Endometrium (tissue), 2 donors: ENCODE measurements around the gene NSUN7.
"Not testable (repeated sequence)": the region's sequence is repeated elsewhere in the genome, so short reads cannot be mapped to it uniquely, and the experiment has no call there.

Source experiments
- FAIRE-seq: peaks from 2 replicates; lab custom pipeline; 2012; peaks lifted over from hg19 to GRCh38; lab: Jason Lieb, UNC
- donor health status: control.
- donor health status: control.

Gene NSUN7

GRCh38 chr4:40749717-40750460 lies at the start of gene NSUN7:
NSUN7 (plus strand) TSS chr4:40749955; CDS start chr4:40750694, 739 bp downstream.
- no peak for FAIRE-seq

- FAIRE-seq, result no peak
Observed at GRCh38 chr4:40702137-40702799, 47.5 kb upstream of the NSUN7 start.

- no peak for FAIRE-seq
Observed at GRCh38 chr4:40702800-40703151, 47.0 kb upstream of the NSUN7 start.

GRCh38 chr4:40704073-40704472 lies 45.7 kb upstream of the NSUN7 start:
- FAIRE-seq, result no peak

GRCh38 chr4:40710484-40711254 lies 39.1 kb upstream of the NSUN7 start:
- FAIRE-seq, result no peak

GRCh38 chr4:40713001-40713400 lies 36.8 kb upstream of the NSUN7 start:
- FAIRE-seq, result not testable (repeated sequence)

GRCh38 chr4:40713798-40714197 lies 36.0 kb upstream of the NSUN7 start:
- no peak for FAIRE-seq

GRCh38 chr4:40718586-40718985 lies 31.2 kb upstream of the NSUN7 start:
- FAIRE-seq, result no peak

- no peak for FAIRE-seq
Observed at GRCh38 chr4:40719008-40719623, 30.6 kb upstream of the NSUN7 start.

- no peak for FAIRE-seq
Observed at GRCh38 chr4:40720351-40720750, 29.4 kb upstream of the NSUN7 start.

GRCh38 chr4:40720916-40721315 lies 28.8 kb upstream of the NSUN7 start:
- FAIRE-seq, result no peak

GRCh38 chr4:40721730-40722171 lies 28.0 kb upstream of the NSUN7 start:
- no peak for FAIRE-seq

- FAIRE-seq, result no peak
Observed at GRCh38 chr4:40722576-40723161, 27.1 kb upstream of the NSUN7 start.

GRCh38 chr4:40723728-40724127 lies 26.0 kb upstream of the NSUN7 start:
- FAIRE-seq, result no peak

- FAIRE-seq, result no peak
Observed at GRCh38 chr4:40728333-40728732, 21.4 kb upstream of the NSUN7 start.

- no peak for FAIRE-seq
Observed at GRCh38 chr4:40729555-40729954, 20.2 kb upstream of the NSUN7 start.

- FAIRE-seq, result no peak
Observed at GRCh38 chr4:40730091-40730679, 19.6 kb upstream of the NSUN7 start.

- no peak for FAIRE-seq
Observed at GRCh38 chr4:40731361-40731760, 18.4 kb upstream of the NSUN7 start.

- no peak for FAIRE-seq
Observed at GRCh38 chr4:40731792-40732245, 17.9 kb upstream of the NSUN7 start.

- FAIRE-seq, result no peak
Observed at GRCh38 chr4:40733752-40734151, 16.0 kb upstream of the NSUN7 start.

- FAIRE-seq, result no peak
Observed at GRCh38 chr4:40734497-40734896, 15.3 kb upstream of the NSUN7 start.

GRCh38 chr4:40736910-40737309 lies 12.8 kb upstream of the NSUN7 start:
- peak; percentile 50 for FAIRE-seq
